ENCODE results near the gene AP1B1.
"Not testable (repeated sequence)": the region's sequence is repeated elsewhere in the genome, so short reads cannot be mapped to it uniquely, and the experiment has no call there.

Gene AP1B1

DNA sequence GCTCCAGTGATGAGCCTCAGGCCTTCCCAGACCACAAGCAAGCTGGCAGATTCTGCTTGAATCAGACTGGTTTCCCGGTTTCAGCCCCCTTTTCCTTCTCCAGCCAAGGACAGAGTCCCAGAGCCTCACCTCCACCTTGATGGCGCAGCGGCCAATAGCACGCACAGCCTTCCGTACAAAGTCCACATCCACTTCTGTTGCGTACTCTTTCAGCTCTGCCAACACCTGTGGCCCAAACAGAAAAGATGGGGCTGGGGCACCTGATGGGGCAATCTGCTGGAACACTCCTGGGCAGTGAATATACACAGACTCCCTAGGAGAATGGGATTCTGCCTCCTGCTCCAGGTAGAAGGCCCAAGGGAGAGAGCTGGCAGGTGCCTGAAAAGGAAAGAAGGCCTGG lies 37.3 kb downstream of the AP1B1 start:
- no peak for DNase-seq (ENCODE audit: low read depth, low spot score)

DNA sequence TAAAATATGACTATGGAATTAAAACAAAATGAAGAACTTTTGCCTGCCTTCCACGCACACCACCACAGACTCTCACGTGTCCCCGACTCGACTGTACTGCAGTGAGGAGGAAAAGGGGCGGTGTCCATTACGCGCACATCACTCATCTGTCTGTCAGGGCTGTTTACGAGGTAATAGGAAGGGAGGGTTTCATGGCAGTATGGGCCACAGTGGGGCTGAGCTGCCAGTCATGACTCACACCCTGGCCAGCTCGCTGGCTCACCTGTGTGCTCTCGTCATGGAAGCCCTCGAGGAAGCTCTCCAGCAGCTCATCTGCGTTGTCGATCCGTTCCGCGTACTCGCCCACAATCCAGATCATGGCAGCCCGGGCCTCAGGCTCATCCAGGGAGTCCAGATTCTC lies 39.4 kb downstream of the AP1B1 start:
- no peak for DNase-seq (ENCODE audit: low read depth, low spot score)

DNA sequence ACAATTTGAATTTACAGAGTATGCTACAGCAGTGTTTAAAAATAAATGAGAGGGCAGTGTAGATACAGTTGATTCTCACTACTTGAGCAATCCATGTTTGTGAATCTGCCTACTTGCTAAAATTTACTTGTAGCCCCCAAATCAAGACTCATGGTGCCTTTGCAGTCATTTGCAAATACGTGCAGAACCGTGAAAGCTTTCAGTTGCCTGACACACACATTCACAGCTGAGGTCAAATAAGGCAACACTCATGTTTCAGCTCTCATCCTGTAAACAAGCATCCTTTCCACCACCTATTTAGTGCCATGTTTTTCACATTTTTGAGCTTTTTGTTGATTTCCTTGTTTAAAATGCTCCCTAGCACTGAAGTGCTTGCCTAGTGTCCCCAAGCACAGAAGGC lies 40.3 kb downstream of the AP1B1 start:
- no peak for DNase-seq (ENCODE audit: low read depth, low spot score)

DNA sequence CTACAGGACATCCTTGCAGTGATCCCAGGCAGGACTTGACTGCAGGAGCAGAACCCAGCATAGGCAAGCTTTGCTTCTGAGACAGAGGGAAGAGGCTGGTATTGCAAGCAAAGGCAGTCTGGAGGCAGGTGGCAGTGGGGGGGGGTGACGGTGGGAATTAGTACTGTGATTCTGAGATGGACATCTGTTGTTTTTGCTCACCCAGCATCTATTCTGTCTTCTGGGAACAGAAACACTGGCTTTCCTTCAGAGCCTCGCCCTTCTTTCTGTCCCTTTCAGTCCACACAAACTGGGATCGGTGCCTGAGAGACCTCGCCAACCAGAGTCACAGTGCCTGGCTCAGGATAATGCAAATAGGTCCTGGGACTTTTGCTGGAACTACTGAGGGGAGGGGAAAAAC lies 41.7 kb downstream of the AP1B1 start:
- no peak for DNase-seq (ENCODE audit: low read depth, low spot score)

DNA sequence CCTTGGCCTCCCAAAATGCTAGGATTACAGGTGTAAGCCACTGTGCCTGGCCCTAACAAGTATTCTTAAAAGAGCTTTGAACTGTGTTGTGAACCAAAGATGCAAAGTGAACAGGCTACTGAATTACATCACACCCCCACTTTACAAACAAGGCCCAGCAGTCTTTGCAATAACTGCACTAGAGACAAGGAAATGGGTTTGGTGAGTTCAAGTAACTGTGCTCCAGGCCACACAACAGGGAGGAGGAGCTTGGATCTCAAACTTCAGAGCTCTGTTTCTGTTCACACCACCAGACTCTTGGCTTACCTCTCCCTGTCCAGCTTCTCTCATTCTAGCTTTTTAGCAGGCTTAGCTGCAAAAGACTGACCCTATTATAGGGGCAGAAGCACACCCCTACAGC lies 42.4 kb downstream of the AP1B1 start:
- no peak for DNase-seq (ENCODE audit: low read depth, low spot score)

DNA sequence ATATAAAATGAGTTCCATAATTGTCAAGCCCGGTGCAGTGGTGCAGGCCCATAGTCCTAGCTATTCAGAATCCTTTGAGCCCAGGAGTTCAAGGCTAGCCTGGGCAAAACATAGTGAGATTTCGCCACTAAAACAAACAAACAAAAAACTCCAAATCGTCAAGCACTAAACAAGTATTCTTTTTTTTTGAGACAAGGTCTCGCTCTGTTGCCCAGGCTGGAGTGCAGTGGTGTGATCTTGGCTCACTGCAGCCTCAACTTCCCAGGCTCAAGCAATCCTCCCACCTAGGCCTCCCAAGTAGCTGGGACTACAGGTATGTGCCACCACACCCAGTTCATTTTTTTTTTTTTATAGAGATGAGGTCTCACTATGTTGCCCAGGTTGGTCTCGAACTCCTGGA lies 43.5 kb downstream of the AP1B1 start:
- DNase-seq (ENCODE audit: low read depth, low spot score): not testable (repeated sequence)

DNA sequence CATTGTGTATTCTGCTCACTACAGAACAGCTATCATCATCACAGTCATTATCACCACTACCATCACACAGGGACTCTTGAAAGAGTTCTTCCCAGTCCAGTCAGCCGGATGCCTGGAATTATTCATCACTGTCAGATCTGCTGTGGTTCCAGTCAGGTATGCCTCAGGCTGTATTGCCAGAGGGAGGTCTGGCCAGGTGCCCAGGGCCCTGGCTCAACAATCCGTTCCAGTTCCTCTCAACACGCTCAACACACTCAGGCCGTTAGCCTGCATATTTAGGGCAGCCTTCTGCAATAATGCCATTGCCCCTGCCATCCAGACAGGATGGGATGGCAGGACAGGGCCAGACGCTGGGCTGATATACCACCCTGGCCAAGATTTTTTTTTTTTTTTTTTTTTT lies 44.2 kb downstream of the AP1B1 start:
- peak; percentile 29 for DNase-seq (ENCODE audit: low read depth, low spot score)

DNA sequence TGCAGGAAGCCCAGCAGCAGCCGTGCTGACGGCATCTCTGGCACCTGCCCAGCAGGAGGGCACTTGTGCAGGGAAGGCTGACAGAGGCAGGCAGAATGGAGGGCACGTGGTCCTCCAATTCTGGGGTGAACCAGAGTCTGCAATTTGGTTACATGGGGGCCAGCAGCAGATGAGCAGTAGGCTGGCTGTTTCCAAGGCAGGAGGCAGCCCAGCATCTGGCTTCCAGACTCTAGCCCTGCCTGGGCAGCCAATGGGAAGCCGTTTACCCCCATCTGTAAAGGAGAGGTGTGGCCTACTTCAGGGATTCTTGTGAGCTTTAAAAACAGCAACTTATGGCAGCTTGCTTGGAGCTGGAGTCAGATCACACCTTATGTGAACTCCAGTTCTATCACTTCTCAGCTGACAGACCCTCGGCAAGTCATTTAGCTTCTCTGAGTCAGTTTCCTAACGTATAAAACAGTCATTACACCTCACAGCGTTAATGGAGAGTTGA lies 45.0 kb downstream of the AP1B1 start:
- DNase-seq (ENCODE audit: low read depth, low spot score): no peak

DNA sequence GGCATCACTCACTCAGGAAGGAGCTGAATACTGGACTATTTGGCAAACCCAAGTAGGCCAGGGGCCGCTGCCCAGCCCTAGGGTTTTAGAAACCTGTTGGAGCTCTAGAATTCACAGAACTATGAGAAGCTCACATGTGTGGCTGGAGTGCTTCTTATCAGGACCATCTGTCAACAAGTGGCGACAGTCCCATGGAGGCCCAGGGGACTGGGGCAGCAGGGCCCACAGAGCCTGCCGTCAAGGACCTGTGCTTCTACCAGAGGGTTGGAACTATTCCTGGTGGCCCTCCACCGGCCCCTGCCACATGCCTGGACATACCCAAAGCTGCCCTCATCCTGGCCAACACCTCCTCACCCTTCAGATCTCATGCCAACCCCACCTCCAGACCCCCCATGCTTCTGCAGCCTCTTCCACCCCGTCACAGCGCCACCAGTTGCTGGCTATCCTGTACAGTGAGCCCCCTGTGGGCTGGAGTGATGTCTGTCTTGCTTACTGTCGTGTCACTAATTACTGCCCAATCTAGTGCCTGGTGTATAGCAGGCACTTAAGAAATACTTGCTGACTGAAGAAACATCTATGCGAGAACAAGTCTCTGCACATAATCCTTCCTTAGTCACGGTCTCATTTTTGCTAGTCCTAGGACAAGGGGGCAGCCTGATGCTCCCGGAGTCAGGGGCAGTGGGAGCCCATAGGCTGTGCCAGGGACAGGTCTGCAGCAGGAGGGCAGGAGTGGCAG lies 45.6 kb downstream of the AP1B1 start:
- no peak for DNase-seq (ENCODE audit: low read depth, low spot score)

DNA sequence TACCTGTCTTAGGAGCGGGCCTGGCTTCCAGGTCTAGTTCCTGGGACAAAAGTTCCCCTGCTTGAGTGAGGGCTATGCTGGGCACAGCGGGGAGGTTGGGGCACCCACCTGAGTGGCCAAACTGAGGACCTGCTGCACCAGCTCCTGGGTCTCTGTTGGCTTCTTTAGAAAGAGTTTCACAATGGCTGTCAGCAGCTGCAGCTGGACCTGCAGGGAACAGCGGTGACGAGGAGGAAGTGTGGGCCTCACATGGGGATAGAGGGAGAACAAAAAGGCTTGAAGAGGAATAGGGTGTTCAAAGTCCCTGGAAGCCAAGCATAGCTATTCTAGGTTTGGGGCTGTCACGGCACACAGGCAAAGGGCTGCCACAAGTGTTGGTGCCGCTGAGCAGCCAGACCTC lies 46.2 kb downstream of the AP1B1 start:
- DNase-seq (ENCODE audit: low read depth, low spot score): no peak

DNA sequence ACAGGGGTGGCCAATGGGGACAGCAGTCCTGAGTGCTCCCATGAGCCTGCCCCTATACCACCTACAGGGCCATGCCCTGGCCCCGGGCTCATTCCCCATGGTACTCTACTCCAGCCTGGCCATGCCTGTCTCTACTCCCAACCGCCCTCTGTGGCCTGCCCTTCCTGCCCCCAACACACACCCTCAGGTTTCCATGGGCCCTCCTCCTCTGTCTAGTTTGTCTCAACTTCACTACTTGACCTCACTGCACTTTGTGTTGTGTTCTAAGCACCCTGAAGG lies 46.6 kb downstream of the AP1B1 start:
- no peak for DNase-seq (ENCODE audit: low read depth, low spot score)

DNA sequence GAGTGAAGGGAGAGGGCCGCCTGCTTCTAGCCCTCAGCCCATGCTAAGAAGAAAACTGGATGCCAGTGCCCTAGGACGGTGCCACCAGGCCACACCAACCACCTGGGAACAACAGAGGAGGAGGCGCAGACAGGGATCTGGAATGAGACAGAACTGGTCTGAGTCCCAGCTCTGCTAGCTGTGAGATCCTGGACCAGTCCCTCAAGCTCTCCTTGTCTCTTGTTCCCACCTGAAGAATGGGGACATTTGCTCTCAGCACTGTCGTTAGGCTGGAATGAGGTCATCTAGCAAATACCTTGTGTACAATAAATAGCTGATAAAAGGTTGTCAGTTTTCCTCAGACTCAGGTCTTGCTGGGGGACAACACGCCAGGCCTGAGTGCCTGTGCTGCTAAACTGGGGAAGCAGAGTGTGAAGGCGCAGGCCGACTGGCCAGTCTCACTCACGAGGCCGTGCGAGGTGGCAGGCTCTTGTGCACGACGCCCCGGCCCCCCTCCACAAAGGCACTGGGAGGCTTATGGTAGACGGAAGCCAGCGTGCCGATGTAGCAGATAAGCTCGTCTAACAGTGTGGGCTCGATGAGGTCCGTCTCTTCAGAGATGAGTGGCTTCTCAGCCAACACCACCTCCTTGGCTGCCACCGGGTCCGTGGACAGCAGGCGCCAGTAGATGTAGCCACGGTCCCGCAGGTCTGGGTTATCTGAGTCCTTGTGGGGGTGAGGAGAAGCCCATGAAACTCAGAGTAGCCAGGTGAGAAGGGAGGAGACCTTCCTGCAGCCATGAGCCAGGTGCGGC lies 47.1 kb downstream of the AP1B1 start:
- no peak for DNase-seq (ENCODE audit: low read depth, low spot score)

DNA sequence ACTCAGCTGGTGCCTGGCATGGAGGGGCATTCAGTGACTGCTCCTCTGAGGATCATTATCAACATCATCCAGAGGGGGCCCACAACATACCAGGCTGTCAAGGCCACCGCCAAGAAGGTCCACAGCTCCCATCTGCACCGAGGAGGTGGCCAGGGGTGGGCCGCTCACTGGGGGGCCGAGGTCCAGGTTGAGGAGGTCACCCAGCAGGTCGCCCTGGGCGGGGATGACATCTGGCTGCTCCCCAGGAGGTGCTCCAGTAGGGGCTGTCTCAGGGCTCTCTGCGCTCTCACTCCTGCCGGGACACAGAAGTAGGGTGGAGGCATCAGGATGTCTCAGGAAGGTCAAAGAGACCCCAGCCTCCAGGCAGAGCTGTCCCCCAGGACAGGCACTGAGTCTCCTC lies 47.8 kb downstream of the AP1B1 start:
- no peak for DNase-seq (ENCODE audit: low read depth, low spot score)

DNA sequence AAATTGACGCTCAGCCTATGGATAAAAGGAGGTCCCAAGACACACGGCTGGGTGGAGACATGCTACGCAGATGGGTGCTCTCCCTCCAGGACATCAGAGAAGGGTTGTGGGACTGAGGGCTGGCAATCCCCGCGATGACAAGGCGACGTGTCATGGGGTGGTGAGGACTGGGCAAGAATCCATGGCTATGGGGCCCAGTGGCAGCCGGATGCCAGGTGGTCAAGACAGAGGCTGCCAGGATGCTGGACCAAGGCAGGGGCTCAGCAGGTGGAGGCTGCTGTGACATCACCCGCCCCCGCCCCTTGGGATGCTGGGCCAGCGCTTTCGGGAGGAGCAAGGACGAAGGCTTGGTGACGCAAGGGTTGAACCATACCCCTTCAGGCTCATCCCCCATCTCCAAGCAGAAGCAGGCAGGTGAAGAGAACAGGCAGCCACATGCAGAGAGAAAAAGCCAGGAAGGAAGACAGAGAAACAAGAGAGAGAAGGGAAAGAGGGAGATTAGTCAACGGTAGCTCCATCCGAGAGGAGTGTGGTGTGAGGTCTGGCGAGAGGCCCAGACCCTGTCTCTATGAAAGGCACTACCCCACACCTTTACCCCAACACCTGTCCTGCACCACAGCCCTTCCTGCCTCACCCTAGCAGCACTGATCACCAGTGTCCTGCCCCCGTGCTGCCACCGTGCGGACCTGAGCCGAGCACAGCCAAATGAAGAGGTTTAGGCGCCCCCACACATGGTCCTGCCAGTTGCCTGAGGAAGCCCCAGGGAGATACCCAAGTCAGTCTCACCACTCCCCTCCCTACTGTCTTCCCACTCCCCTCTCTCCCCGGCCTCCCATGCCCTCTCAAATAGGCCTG lies 48.8 kb downstream of the AP1B1 start:
- DNase-seq (ENCODE audit: low read depth, low spot score): no peak

DNA sequence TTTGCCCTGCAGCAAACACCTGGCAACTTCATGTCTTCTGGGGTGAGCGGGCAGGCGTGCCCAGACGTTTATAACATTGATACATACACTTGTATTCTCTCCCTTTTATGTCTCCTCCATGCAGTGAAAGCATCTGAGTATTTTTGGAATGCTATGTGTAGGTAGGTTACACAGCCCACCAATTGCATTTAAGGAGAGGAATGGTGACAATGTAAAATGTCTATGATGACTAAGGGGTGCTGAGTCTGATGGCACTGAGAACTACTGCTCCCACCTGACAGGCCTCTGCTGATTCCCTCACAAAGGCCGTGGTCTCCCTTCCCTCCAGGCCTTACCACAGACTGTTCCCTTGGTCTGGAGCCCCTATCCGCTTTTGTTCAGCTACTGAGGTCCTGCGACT lies 50.0 kb downstream of the AP1B1 start:
- no peak for DNase-seq (ENCODE audit: low read depth, low spot score)

DNA sequence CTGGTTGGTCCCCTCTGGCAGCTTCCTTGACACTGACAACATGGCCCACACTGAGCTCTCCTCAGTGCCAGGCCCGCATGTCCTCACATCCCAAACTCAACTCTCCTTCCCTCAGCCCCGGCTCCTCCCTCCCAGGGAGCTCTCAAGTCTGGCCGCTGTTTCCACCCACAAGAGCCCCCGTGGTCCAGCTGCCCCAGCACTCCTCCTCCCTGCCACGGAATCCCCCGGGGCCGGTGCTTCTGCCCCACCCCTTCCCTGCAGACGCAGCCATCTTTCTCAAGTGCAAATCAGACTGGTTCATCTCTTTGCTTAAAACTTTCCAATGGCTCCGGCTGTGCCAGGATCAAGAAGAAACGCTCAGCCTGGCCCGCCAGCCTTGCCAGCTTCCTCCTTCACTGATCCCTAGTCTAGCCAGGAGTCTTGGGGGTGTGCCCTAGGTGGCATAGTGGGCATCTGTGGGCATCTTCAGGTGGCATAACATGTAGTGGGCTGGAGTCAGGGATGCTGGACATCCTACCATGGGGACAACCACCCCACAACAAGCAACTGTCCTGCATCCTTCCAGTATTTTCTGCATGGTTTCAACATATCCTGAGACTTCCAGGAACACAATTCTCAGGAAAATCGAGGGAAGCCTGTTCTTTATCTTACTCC lies 50.6 kb downstream of the AP1B1 start:
- no peak for DNase-seq (ENCODE audit: low read depth, low spot score)

DNA sequence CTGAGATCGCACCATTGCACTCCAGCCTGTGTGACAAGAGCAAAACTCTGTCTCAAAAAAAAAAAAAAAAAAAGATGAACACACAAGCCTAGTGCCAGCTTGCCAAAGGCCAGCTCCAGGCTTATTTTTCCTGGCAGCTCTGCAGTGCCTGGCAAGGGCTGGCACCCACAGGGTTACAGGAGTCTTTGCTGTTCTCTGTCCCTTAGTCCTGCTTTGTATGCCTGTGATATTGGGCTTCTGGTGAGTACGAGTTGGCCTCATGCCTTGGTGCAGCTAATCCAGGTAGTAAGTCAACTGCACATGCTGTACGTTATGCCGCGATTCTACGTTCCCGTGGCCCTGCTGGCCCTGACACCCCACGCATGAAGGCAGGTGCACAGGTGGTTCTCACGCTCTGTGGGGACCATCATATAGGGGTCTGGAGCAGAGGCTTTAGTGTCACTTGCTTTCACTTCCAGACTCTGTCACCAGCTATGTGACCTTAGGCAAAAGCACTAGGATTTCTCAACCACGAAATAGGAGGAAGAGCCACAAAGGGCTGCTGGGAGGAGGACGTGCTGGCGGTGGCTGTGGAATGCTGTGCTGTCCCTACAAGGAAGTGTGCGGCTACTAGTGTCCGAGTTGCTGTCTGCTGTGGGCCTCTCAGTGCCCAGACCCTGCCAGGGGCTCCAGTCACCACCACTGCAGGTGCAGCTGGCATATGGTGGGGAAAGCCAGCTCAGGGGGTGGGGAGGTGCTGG lies 51.4 kb downstream of the AP1B1 start:
- DNase-seq (ENCODE audit: low read depth, low spot score): no peak

DNA sequence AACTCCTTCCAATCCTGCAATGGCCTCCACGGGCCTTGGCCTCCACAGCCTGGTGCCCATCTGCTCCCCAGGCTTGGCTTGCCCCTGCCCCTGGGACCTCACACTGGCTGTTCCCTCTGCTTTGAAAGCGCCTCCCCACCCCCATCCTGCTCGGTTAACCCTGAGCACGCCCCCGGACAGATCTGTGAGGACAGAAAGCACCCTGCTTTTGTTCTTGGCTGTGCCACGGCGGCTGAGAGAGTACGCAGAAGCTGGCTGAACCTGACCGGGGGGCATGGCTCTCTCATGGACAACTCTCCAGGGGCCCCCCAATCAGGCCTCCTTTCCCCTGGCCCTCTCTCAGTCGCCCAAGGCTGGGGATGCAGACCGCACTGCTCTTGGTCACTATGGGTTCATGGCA lies 52.7 kb downstream of the AP1B1 start:
- no peak for DNase-seq (ENCODE audit: low read depth, low spot score)

DNA sequence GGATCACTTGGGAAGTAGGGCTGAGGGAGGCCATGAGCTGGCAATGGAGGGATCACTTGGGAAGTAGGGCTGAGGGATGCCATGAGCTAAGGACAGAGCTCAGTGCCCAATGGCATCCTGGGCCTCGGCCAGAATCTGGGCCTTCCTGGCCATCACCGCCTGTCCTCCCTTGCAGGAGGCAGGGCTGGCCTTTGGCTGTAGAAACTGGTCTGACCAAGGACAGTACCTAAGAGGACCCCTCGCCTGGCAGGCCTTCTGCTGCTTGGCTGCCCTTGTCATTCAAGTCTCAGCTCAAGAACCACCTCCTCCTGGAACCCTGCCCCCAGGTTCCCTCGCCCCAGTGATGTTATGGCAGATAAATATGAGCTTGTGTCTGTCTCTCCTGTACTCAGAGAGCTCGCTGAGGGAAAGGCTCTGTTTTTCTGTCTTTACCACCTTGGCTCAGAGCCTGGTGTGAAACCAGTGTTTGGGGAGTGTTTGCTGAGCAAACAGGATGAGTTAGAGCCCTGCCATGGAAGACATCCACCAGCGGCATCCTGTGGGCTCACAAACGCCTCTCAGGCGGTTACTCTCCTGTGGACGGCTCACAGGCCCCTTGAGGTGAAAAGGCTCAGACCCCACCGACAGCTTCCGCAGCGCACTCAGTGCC lies 53.5 kb downstream of the AP1B1 start:
- no peak for DNase-seq (ENCODE audit: low read depth, low spot score)

DNA sequence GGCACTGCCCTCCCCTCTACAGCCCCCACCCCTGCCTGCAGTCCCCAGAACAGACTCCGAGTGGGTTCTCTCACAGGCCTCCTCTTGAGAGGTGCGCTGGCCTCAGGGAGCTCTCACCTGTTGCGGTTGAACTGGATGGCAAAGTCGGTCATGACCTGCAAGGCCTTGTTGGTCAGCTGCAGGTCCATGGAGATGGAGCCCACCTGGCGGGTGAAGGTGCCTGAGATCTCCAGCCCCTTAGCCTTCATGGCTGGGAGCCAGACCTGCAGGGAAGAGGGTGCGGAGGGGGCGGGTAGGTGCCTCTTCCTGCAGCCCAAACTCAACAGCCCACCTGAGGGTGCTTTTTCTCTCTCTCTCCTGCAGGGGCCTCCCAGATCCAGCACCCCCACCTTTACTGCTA lies 54.2 kb downstream of the AP1B1 start:
- no peak for DNase-seq (ENCODE audit: low read depth, low spot score)

Measured in brain pericyte (primary cell).